Neural cell (in vitro differentiated cells): ENCODE measurements around the gene LRGUK. TPM values are rescaled to one million over a fixed set of nuclear protein-coding genes. Genes with fewer than 3 reads are reported as not detected.

Experiments used
- H2AFZ ChIP-seq: fragments of 200-600, 300-800 bp; sonication (generic), shearing (Covaris generic); 2 replicates; pipeline ENCODE4 v1.6.0; 2014; ENCODE audit warnings: low read depth, mild to moderate bottlenecking, antibody characterized with exemption, low read length, moderate library complexity
- H3F3A ChIP-seq: fragments of 200-600 bp; shearing (Covaris generic); 2 replicates; pipeline ENCODE4 v1.6.1; 2016; ENCODE audit warnings: mild to moderate bottlenecking, moderate library complexity, mixed read lengths, antibody characterized with exemption, low read length; ENCODE audit not compliant: insufficient read depth, poor library complexity, severe bottlenecking
- H3K27ac ChIP-seq: fragments of 200-600, 300-800 bp; sonication (generic), shearing (Covaris generic); 2 replicates; pipeline ENCODE4 v1.5.1; 2014; ENCODE audit warnings: mild to moderate bottlenecking, low read length, moderate library complexity
- H3K27me3 ChIP-seq: fragments of 300-800, 200-600 bp; sonication (generic), shearing (Covaris generic); 2 replicates; pipeline ENCODE4 v1.6.0; 2014; ENCODE audit warnings: mild to moderate bottlenecking, low read depth, low read length, moderate library complexity; ENCODE audit not compliant: insufficient read depth
- H3K36me3 ChIP-seq: fragments of 300-800, 200-600 bp; sonication (generic), shearing (Covaris generic); 2 replicates; pipeline ENCODE4 v1.5.1; 2014; ENCODE audit warnings: mild to moderate bottlenecking, antibody characterized with exemption, low read length, moderate library complexity; ENCODE audit not compliant: insufficient read depth
- H3K4me2 ChIP-seq: fragments of 300-800, 200-600 bp; sonication (generic), shearing (Covaris generic); 2 replicates; pipeline ENCODE4 v1.6.0; 2014; ENCODE audit warnings: mild to moderate bottlenecking, low read length
- H3K4me3 ChIP-seq: fragments of 300-800, 200-600 bp; sonication (generic), shearing (Covaris generic); 2 replicates; pipeline ENCODE4 v1.5.1; 2014; ENCODE audit warnings: mild to moderate bottlenecking, low read length, moderate library complexity
- H3K79me2 ChIP-seq: fragments of 200-600 bp; shearing (Covaris generic); replicated peaks from 2 replicates; pipeline ENCODE4 v1.6.0; 2014; ENCODE audit warnings: mild to moderate bottlenecking, low read length, moderate library complexity; ENCODE audit not compliant: insufficient read depth
- H3K9ac ChIP-seq: fragments of 300-800, 200-600 bp; sonication (generic), shearing (Covaris generic); 2 replicates; pipeline ENCODE4 v1.6.1; 2016; ENCODE audit warnings: mild to moderate bottlenecking, low read length, mixed read lengths
- H3K9me2 ChIP-seq: fragments of 200-600 bp; shearing (Covaris generic); 2 replicates; pipeline ENCODE4 v1.6.1; 2016; ENCODE audit warnings: mild to moderate bottlenecking, low read length, mixed read lengths; ENCODE audit not compliant: insufficient read depth
- H3K9me3 ChIP-seq: fragments of 200-600, 300-800 bp; sonication (generic), shearing (Covaris generic); 2 replicates; pipeline ENCODE4 v1.6.1; 2016; ENCODE audit warnings: mild to moderate bottlenecking, mixed run types, low read length, moderate library complexity, mixed read lengths
- H4K20me1 ChIP-seq: fragments of 200-600 bp; shearing (Covaris generic); 2 replicates; pipeline ENCODE4 v1.6.1; 2016; ENCODE audit warnings: mild to moderate bottlenecking, mixed run types; ENCODE audit not compliant: insufficient read depth
- EP300 ChIP-seq: fragments of 450-650 bp; conservative IDR thresholded peaks from 2 replicates; pipeline ENCODE4 v1.6.1; 2014; ENCODE audit warnings: antibody characterized with exemption, mild to moderate bottlenecking, moderate library complexity; ENCODE audit not compliant: poor library complexity, severe bottlenecking
- EZH2 ChIP-seq: fragments of 200-600, 300-800 bp; shearing (Covaris generic), sonication (generic); IDR thresholded peaks from 2 replicates; pipeline ENCODE4 v1.6.1; 2014; ENCODE audit warnings: antibody characterized with exemption, low read length, borderline replicate concordance, mild to moderate bottlenecking; ENCODE audit not compliant: insufficient read depth, poor library complexity, severe bottlenecking
- MXI1 ChIP-seq: fragments of 450-650 bp; conservative IDR thresholded peaks from 2 replicates; pipeline ENCODE4 v1.6.1; 2014; ENCODE audit warnings: antibody characterized with exemption, mild to moderate bottlenecking; ENCODE audit not compliant: poor library complexity, severe bottlenecking
- POLR2AphosphoS5 ChIP-seq: IDR thresholded peaks from 2 replicates; pipeline ENCODE4 v1.6.1; 2012
- RAD21 ChIP-seq: fragments of 450-650 bp; conservative IDR thresholded peaks from 2 replicates; pipeline ENCODE4 v1.6.1; 2014; ENCODE audit warnings: antibody characterized with exemption, mild to moderate bottlenecking, moderate library complexity
- REST ChIP-seq: IDR thresholded peaks from 2 replicates; pipeline ENCODE4 v1.6.1; 2012; ENCODE audit warnings: borderline replicate concordance
- SMC3 ChIP-seq: fragments of 450-650 bp; conservative IDR thresholded peaks from 2 replicates; pipeline ENCODE4 v1.6.1; 2014; ENCODE audit warnings: antibody characterized with exemption, mild to moderate bottlenecking, moderate library complexity; ENCODE audit not compliant: poor library complexity
- TAF1 ChIP-seq: IDR thresholded peaks from 2 replicates; pipeline ENCODE4 v1.6.1; 2012; ENCODE audit warnings: low read depth
- polyA plus RNA-seq: library from polyadenylated mRNA; depleted of rRNA; stranded (reverse); fragments of >200 nt; gene quantifications from 2 replicates; pipeline ENCODE4 v1.2.3, GENCODE V29; 2014
- TF ChIP-seq, protein P1 (sequence below): fragments of 450-650 bp; IDR thresholded peaks from 2 replicates; pipeline ENCODE4 v1.5.1; 2014; ENCODE audit warnings: antibody characterized with exemption, mild to moderate bottlenecking, moderate library complexity; ENCODE audit not compliant: poor library complexity, severe bottlenecking

LRGUK gene
- polyA plus RNA-seq, 1 donor from 2014 or later = 4.9 TPM

- Histone ChIP-seq H3K9ac (no peak overlapping the region), H3K4me2 (no peak overlapping the region), H3K9me3 (no peaks in the 10 kb centered on the region), H3K27ac (no peak overlapping the region), H3F3A (no peaks in the 10 kb centered on the region), H2AFZ (no peak overlapping the region), H3K79me2 (no peaks in the 10 kb centered on the region), H3K36me3 (no peaks in the 10 kb centered on the region), H3K9me2 (no peaks in the 10 kb centered on the region), H4K20me1 (no peaks in the 10 kb centered on the region), H3K27me3 (no peaks in the 10 kb centered on the region), H3K4me3 (no peak overlapping the region)
- TF ChIP-seq TAF1 = no peak
- no peak for TF ChIP-seq RAD21
- TF ChIP-seq, protein P1, sequence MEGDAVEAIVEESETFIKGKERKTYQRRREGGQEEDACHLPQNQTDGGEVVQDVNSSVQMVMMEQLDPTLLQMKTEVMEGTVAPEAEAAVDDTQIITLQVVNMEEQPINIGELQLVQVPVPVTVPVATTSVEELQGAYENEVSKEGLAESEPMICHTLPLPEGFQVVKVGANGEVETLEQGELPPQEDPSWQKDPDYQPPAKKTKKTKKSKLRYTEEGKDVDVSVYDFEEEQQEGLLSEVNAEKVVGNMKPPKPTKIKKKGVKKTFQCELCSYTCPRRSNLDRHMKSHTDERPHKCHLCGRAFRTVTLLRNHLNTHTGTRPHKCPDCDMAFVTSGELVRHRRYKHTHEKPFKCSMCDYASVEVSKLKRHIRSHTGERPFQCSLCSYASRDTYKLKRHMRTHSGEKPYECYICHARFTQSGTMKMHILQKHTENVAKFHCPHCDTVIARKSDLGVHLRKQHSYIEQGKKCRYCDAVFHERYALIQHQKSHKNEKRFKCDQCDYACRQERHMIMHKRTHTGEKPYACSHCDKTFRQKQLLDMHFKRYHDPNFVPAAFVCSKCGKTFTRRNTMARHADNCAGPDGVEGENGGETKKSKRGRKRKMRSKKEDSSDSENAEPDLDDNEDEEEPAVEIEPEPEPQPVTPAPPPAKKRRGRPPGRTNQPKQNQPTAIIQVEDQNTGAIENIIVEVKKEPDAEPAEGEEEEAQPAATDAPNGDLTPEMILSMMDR = no peak
- TF ChIP-seq REST = no peak
- TF ChIP-seq SMC3 = no peak
- TF ChIP-seq MXI1 = no peak
- TF ChIP-seq EP300 = no peak
- TF ChIP-seq POLR2AphosphoS5 = no peak
- no peak for TF ChIP-seq EZH2
Observed at GRCh38 chr7:134105841-134106240, 21.3 kb upstream of the LRGUK start.

GRCh38 chr7:134108802-134109201 lies 18.3 kb upstream of the LRGUK start:
- Histone ChIP-seq H3K9me3 (no peaks in the 10 kb centered on the region), H4K20me1 (no peaks in the 10 kb centered on the region), H3K27ac (no peak overlapping the region), H3K9ac (no peak overlapping the region), H3K36me3 (no peaks in the 10 kb centered on the region), H2AFZ (no peak overlapping the region), H3K27me3 (no peaks in the 10 kb centered on the region), H3K4me3 (no peak overlapping the region), H3K4me2 (no peak overlapping the region), H3F3A (no peaks in the 10 kb centered on the region), H3K79me2 (no peaks in the 10 kb centered on the region), H3K9me2 (no peaks in the 10 kb centered on the region)
- TF ChIP-seq RAD21 (no peak), EP300 (no peak), MXI1 (no peak), SMC3 (no peak), REST (no peak), EZH2 (no peak), TAF1 (no peak), POLR2AphosphoS5 (no peak)
- TF ChIP-seq, protein P1 = no peak
